Measurements from ENCODE around the gene ANO6. TPM values are rescaled to one million over a fixed set of nuclear protein-coding genes. Genes with fewer than 3 reads are reported as not detected.

ANO6 gene
- polyA plus RNA-seq, 1 donor (not counting 4 experiments of a cell fraction or from before 2014, with no cell fraction given) = 64.3 TPM

DNA sequence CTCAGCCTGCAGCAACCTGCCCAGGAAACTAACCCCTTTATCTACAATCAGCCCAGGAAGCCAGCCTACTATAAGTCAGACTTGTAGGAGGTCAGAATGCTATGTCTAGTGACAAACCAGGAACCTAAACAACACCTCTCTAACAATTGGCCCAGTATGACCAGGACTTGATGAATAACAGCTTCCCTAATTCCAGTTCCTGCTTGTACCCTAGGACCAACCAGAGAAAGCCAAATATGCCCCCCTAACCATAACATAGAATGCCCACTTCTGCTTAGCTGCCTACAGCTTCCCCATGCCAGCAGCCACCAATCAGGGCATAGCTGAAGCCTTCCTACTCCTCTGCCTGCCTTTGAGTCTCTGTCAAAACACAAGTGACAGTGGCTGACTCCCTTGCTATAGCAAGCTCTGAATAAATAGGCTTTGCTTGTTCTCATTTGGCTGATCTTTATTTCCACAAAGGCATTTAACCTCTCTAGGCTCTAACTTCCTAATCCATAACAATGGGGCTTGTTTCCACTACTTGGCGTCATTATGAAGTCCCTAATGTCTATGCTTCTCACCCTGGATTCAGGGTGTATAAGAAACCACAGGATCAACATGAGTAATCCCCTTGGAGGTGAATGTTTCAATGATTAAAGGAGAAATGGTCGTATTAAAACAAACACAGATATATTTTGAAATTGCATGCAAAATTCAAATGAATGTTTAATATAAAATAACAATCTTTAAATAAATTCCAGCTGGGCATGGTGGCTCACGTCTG is 220.2 kb downstream of the ANO6 start:
- H3K9me3 ChIP-seq (ENCODE audit: control insufficient read depth, low read depth, low read length) = no peaks in the 10 kb centered on the region
- H3K4me1 ChIP-seq (ENCODE audit: control insufficient read depth, extremely low read depth, insufficient read depth, low read length) = no peaks in the 10 kb centered on the region
- H3K4me3 ChIP-seq (ENCODE audit: control insufficient read depth in 2 of 3, extremely low read depth in 1 of 3, insufficient read depth in 2 of 3, low read depth in 1 of 3, low read length in 3 of 3) = no peak overlapping the region

DNA sequence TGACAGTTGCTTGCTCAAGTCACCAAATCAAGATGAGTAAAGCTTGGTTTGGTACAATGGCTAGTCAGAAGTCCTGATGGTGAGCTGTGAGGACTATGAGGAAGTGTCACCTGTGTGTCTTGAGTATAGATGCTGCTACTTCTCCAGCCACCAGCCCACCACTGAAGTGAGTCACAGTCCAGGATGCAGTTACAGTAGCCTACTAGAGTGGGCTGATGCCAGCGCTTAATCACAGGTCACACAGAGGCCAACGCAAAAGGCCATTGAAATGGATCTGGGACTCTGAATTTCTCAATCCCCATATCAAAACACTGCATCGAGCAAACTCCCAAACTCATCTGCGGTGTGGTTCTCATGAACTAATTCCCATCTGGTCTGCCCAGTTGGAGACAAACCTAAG is 223.1 kb downstream of the ANO6 start:
- DNase-seq (ENCODE audit: low read depth, low spot score) = no peak
- Histone ChIP-seq H2AFZ (ENCODE audit: control insufficient read depth, low read length) (no peak overlapping the region), H3K9ac (ENCODE audit: control insufficient read depth, extremely low read depth, insufficient read depth, low read length) (no peak overlapping the region), H3K27me3 (ENCODE audit: control insufficient read depth, extremely low read depth, insufficient read depth, low read length) (no peaks in the 10 kb centered on the region), H3K4me3 (ENCODE audit: control insufficient read depth in 2 of 3, extremely low read depth in 1 of 3, insufficient read depth in 2 of 3, low read depth in 1 of 3, low read length in 3 of 3) (no peak overlapping the region), H3K36me3 (ENCODE audit: control insufficient read depth in 2 of 2, extremely low read depth in 1 of 2, insufficient read depth in 2 of 2, low read length in 2 of 2) (no peaks in the 10 kb centered on the region), H3K9me1 (ENCODE audit: control insufficient read depth, extremely low read depth, insufficient read depth, low read length) (no peaks in the 10 kb centered on the region), H4K20me1 (ENCODE audit: control insufficient read depth, extremely low read depth, insufficient read depth, low read length) (no peaks in the 10 kb centered on the region), H3K27ac (ENCODE audit: control insufficient read depth, insufficient read depth, low read length) (no peak overlapping the region), H3K4me1 (ENCODE audit: control insufficient read depth, extremely low read depth, insufficient read depth, low read length) (no peaks in the 10 kb centered on the region), H3K4me2 (ENCODE audit: control insufficient read depth, extremely low read depth, insufficient read depth, low read depth, low read length) (no peak overlapping the region), H3K9me3 (ENCODE audit: control insufficient read depth, low read depth, low read length) (no peaks in the 10 kb centered on the region), H3K79me2 (ENCODE audit: control insufficient read depth, insufficient read depth, low read length) (no peaks in the 10 kb centered on the region)
- no peak for FAIRE-seq
- no peak for TF ChIP-seq CTCF (optimal IDR thresholded peaks at IDR 0.05 in 1 of 3, IDR thresholded peaks at IDR 0.05 in 1 of 3, conservative IDR thresholded peaks at IDR 0.05 in 1 of 3; ENCODE audit: extremely low read depth in 1 of 3, insufficient read depth in 2 of 3, low read length in 3 of 3)
- TF ChIP-seq EZH2 (IDR thresholded peaks at IDR 0.05; ENCODE audit: low read length) = no peak
- dilution Hi-C loops (cut with MboI; ENCODE audit: extremely low pct_ligation_motif_present, low sequenced_read_pairs) = no loop called here

More for the DNA sequence above, 220.2 kb downstream of the ANO6 start:
- no peak overlapping the region for H3K27ac ChIP-seq (ENCODE audit: control insufficient read depth, insufficient read depth, low read length)
- no peak for DNase-seq (ENCODE audit: low read depth, low spot score)
- no peak overlapping the region for H2AFZ ChIP-seq (ENCODE audit: control insufficient read depth, low read length)
- H4K20me1 ChIP-seq (ENCODE audit: control insufficient read depth, extremely low read depth, insufficient read depth, low read length) = no peaks in the 10 kb centered on the region
- dilution Hi-C loops (cut with MboI; ENCODE audit: extremely low pct_ligation_motif_present, low sequenced_read_pairs) = no loop called here
- no peak for FAIRE-seq
- H3K36me3 ChIP-seq (ENCODE audit: control insufficient read depth in 2 of 2, extremely low read depth in 1 of 2, insufficient read depth in 2 of 2, low read length in 2 of 2) = peaks cover 4 to 5% of the 10 kb centered on the region in 2 experiments
- no peaks in the 10 kb centered on the region for H3K79me2 ChIP-seq (ENCODE audit: control insufficient read depth, insufficient read depth, low read length)
- H3K9ac ChIP-seq (ENCODE audit: control insufficient read depth, extremely low read depth, insufficient read depth, low read length) = no peak overlapping the region
- H3K9me1 ChIP-seq (ENCODE audit: control insufficient read depth, extremely low read depth, insufficient read depth, low read length) = no peaks in the 10 kb centered on the region
- TF ChIP-seq CTCF (optimal IDR thresholded peaks at IDR 0.05 in 1 of 3, IDR thresholded peaks at IDR 0.05 in 1 of 3, conservative IDR thresholded peaks at IDR 0.05 in 1 of 3; ENCODE audit: extremely low read depth in 1 of 3, insufficient read depth in 2 of 3, low read length in 3 of 3) = no peak
- TF ChIP-seq EZH2 (IDR thresholded peaks at IDR 0.05; ENCODE audit: low read length) = no peak
- H3K27me3 ChIP-seq (ENCODE audit: control insufficient read depth, extremely low read depth, insufficient read depth, low read length) = no peaks in the 10 kb centered on the region
- no peak overlapping the region for H3K4me2 ChIP-seq (ENCODE audit: control insufficient read depth, extremely low read depth, insufficient read depth, low read depth, low read length)

Measured in keratinocyte (primary cell).